ENCODE data around the gene RECQL5.

Gene RECQL5

DNA sequence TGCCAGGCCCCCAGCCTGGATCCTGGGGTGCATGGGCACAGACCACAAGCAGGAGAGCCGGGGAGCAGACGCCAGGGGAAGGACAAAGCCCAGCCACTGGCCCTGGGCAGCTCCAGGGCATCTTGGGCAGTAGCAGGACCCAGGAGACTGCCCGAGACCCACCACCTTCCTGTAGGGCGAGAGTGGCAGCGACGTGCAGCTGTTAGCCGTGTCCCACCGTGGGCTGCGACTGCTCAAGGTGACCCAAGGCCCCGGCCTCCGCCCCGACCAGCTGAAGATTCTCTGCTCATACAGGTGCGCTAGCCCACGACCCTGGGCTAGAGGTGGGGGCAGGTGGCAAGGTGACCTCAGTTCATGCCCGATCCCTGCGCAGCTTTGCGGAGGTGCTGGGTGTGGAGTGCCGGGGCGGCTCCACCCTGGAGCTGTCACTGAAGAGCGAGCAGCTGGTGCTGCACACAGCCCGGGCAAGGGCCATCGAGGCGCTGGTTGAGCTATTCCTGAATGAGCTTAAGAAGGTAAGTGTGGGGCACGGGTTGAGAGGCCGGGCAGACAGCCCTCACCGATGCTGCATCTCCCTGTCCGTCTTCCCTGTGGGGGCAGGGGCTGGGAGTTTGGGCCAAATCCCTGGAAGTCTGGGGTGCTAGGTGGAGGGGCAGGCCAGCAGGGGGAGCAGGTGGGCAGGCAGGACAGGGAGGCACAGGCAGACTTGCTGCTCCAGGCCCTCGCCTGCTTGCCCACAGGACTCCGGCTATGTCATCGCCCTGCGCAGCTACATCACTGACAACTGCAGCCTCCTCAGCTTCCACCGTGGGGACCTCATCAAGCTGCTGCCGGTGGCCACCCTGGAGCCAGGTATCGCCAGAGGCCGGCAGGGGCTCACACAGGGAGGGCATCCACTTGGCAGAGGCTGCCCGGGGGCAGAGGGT lies 47.2 kb downstream of the RECQL5 start:
- in situ Hi-C loops (cut with HindIII; ENCODE audit: low sequenced_read_pairs): no loop called here

DNA sequence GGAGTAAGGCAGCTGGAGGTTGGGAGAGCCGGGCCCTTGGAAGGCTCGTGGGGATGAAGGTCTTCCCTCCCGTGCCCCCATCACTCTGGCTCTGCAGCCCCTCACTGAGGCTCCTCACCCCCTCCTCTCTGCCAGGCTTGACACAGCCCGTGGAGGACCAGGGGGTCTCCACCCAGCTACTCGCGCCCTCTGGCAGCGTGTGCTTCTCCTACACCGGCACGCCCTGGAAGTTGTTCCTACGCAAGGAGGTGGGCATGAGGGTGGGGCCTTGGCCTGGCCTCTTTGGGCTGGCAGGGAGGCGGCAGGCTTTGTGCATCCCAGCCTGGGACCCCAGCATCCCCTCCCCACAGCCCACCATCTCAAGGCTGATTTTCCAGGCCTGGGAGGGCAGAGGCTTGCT lies 49.3 kb downstream of the RECQL5 start:
- in situ Hi-C loops (cut with HindIII; ENCODE audit: low sequenced_read_pairs): no loop called here

DNA sequence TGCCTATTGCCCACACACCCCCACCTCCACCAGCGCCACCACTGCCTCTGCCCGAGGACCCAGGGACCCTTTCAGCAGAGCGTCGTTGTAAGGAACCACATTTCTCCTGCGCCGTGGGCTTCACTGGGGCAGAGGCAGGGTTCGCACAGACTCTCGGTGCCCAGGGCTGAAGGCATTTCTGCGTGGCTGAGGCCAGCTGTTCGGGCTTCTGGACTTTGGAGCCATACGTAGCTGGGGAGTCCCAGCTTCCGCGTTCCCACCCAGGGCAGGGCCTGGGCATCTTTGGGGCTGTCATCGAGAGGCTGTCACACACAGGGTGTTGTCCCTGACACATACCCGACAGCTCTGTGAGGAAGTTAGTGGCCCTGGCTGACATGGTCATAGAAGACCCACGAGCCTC lies 49.7 kb downstream of the RECQL5 start:
- in situ Hi-C loops (cut with HindIII; ENCODE audit: low sequenced_read_pairs): no loop called here

DNA sequence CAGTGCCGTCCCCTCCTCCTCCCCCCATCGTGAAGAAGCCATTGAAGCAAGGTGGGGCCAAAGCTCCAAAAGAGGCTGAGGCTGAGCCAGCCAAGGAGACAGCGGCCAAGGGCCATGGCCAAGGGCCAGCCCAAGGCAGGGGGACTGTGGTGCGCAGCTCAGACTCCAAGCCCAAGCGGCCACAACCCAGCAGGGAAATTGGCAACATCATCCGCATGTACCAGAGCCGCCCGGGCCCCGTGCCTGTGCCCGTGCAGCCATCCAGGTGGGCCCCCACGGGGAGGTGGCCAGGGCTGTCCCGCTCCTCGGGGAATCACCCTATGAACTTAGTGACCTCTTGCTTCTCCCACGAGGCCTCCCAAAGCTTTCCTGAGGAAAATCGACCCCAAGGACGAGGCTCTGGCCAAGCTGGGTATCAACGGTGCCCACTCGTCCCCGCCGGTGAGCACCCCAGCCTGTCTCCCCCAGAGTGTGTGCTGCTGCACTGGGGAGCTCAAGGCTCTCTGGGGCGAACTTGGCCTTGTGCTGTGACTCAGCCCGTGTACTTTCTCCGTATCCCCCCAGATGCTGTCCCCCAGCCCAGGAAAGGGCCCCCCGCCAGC lies 50.3 kb downstream of the RECQL5 start:
- in situ Hi-C loops (cut with HindIII; ENCODE audit: low sequenced_read_pairs): no loop called here

DNA sequence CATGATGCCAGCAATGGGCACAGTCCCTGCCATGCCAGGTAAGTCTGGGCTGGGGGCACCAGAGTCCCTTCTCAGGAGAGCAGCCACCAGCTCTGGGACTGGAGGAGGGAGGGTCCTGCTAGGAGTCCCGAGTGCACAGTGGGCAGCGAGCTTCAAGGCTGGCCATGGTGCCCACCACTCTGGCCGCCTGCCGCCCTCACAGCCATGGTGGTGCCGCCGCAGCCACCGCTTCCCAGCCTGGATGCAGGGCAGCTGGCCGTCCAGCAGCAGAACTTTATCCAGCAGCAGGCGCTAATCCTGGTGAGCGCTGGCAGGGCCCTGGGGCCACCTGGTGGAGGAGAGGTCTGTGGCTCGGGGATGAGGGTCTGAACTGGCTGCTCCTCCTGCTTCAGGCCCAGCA lies 51.7 kb downstream of the RECQL5 start:
- in situ Hi-C loops (cut with HindIII; ENCODE audit: low sequenced_read_pairs): no loop called here

DNA sequence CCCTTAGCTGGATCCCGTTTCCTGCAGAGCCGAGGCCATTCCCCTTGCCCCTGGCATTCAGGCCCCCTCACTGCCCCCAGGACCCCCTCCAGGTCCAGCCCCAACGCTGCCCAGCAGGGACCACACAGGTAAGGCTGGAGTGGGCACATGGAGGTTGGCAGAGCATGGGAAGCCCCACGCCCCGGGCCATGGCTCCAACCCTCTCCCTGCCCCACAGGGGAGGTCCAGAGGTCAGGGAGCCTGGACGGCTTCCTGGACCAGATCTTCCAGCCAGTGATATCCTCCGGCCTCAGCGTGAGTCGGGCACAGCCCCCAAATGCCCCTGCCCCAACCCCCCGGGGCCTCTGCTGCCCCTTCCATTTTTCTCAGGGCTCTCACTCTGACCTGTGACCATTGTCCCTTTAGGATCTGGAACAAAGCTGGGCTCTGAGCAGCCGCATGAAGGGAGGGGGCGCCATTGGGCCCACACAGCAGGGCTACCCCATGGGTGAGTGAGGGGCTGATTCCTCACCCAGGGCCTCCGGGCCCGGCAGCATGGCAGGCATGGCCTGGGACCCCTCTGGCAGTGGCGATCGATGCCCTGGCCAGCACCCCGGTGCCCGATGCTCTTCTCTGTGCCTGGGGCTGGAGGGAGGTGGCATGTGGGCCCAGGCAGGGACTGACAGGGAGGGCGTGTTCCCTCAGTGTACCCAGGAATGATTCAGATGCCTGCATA lies 52.2 kb downstream of the RECQL5 start:
- in situ Hi-C loops (cut with HindIII; ENCODE audit: low sequenced_read_pairs): no loop called here

DNA sequence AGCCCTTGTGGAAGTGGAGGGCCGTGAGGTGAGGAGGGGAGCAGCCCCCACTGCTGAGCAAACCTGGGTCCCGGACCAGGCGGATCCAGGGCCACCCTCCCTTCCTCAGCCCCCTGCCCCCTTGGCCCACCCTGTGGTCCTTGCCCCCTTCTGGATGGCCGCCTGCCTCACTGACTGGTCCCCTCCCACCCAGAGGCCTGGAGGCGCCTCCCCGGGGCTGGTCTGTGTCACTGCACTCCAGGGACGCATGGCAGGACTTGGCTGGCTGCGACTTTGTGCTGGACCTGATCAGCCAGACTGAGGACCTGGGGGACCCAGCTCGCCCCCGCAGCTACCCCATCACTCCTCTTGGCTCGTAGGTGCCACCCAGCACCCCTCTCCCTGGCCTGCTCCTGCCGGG lies 52.9 kb downstream of the RECQL5 start:
- in situ Hi-C loops (cut with HindIII; ENCODE audit: low sequenced_read_pairs): no loop called here

DNA sequence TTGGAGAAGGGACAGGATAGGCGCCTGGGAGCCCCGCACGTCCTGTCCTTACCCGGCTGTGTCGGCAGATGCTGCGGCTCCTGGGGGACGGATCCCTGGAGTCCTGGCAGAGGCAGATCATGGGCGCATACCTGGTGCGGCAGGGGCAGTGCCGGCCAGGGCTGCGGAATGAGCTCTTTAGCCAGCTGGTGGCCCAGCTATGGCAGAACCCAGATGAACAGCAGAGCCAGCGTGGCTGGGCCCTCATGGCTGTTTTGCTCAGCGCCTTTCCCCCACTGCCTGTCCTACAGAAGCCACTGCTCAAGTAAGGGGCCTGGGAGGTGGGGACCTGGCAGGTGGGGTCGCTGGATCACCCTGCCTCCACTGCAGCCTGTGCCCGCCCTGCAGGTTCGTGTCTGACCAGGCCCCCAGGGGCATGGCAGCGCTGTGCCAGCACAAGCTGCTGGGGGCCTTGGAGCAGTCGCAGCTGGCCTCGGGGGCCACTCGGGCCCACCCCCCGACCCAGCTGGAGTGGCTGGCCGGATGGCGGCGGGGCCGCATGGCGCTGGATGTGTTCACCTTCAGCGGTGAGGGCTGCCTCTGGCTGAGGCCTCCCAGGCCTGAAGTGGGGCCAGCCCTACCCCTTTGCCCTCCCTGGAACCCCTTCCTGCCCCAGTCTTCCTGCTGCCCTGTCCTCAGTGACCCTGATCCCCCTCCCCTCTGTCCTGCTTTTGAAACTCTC lies 53.9 kb downstream of the RECQL5 start:
- in situ Hi-C loops (cut with HindIII; ENCODE audit: low sequenced_read_pairs): no loop called here

DNA sequence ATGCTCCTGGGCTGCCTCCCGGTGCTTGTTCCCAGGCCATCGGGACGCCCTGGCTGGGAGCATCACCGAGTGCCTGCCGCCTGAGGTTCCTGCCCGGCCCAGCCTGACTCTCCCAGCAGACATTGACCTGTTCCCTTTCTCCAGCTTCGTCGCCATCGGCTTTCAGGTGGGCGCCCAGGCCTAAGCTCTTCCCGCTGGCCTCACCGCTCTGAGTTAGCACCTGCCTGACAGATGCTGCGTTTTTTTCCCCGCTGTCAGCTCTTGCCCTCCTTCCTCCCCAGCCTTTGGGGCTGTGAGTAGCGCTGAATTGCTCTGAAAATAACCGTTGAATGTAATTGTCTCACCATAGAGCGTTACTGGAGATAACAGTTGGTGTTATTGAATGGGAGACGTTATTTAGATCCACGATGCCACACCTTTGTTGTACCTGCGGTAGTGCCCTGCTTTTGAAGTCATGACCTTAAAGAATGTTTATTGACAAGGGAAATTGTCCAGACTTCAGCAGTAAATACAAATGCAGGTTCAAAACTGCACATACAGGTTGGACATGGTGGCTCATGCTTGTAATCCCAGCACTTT lies 55.0 kb downstream of the RECQL5 start:
- in situ Hi-C loops (cut with HindIII; ENCODE audit: low sequenced_read_pairs): no loop called here

DNA sequence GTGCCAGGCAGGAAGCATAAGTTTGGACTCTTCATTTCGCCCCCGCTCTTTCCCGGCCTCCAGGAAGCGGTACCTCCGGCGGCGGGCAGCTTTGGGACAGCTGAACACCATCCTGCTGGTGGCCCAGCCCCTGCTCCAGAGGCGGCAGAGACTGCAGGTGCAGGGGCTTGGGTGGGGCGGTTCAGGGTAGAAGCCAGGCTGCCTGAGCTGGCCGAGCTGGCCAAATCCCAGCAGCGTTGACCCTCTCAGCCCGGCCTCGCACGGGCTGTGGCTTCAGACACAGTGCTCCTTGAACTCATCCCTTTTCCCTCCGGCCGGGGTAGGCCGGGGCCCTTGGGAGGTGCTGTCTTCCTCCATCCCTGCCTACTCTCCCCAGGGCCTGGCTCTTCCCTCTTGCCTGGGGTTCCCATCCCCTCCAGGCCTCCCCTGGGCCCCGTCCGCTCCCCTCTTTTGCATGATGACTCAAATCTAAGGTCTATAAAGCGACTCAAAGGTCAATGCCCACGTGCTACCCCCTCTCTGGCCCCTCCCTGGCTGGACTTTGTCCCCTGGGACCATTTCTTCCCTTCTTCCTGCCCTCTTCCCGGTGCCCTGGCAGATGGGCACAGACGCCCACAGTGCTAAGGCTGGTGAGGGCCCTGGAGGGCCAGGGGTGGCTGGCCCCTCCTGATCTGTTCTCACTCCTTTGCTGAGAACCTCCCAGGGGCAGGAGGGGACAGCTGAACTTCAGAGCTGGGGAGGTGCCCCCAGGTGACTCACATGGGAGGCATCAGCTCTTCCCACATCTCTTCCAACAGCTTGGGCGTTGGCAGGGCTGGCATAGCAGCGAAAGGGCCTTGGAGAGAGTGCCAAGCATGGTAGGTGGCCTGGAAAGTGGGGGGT lies 56.6 kb downstream of the RECQL5 start:
- in situ Hi-C loops (cut with HindIII; ENCODE audit: low sequenced_read_pairs): no loop called here

DNA sequence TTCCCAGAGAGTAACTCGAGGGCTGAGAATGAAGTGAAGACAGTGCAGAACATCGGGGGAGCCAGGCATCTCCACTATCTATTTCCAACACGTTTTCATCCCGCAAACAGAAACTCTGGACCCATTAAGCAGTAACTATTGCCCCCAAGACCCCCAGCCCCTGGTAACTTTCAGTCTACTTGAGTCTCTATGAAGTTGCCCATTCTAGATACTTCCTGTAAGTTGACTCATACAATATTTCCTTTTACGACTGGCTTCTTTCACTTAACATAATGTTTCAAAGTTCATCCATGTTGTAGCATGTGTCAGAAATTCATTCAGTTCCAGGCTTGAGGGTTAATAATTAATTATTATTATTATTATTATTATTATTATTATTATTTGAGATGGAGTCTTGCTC lies 59.9 kb downstream of the RECQL5 start:
- in situ Hi-C loops (cut with HindIII; ENCODE audit: low sequenced_read_pairs): no loop called here

DNA sequence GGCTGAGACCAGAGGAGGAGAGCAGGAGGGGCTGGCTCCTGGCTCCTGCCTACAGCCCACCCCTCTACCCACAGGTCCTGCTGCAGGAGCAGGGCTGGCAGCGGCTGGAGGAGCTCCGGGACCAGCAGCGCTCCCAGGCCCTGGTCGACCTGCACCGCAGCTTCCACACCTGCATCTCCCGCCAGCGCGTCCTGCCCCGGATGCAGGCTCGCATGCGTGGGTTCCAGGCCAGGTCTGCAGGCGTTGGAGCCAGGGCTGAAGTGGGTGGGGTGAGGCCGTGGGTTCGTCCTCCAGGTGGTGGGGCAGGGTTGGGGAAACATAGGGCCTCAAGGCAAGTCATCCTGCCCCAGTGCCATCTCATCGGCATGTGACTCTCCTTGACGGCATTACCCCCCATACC lies 61.2 kb downstream of the RECQL5 start:
- in situ Hi-C loops (cut with HindIII; ENCODE audit: low sequenced_read_pairs): no loop called here

DNA sequence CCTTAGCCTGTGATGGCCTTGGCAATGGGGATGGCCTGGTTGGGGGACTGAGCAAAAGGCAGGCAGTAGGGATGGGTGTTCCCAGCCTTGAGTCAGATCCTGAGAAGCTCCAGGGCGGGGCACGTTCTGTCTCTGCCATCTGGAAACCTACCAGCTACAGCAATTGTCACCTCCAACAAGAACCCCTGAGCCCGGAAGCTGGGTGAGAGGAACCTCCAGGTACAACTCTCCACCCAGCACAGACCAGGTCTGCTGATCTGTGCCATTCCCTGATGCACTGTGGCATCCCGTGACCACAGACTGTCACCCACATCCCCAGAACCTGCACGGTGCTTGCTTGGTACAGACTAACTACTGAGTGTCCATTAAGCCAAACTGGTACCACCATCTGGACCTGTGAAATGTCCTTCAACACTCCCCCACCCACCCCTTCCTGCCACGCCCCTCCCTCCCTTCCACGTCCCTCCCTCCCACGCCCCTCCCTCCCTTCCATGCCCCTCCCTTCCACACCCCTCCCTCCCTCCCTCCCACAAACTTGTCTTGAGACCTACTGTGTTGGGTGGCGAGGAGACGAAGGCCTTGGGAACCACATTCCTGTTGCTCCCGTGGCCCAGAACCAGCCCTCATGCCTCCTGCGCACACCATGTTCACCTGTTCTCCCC lies 62.8 kb downstream of the RECQL5 start:
- in situ Hi-C loops (cut with HindIII; ENCODE audit: low sequenced_read_pairs): no loop called here

DNA sequence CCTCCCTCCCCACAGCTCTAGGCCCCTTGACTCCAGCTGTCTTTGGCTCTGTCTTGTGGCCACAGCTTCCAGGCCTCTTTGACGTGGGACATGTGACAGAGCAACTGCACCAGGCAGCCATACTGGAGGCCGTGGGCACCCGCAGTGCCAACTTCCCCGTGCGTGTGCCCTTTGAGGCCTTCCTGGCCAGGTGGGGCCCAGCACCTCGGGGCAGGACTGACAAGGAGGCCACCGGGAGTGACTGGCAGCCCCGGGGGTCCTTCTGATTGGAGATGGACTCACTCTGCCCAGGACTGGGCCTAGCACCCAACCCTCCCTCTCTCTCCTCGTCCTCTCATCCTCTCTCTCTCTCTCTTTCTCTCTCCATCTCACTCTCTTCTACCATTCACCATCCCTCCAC lies 63.8 kb downstream of the RECQL5 start:
- in situ Hi-C loops (cut with HindIII; ENCODE audit: low sequenced_read_pairs): no loop called here

DNA sequence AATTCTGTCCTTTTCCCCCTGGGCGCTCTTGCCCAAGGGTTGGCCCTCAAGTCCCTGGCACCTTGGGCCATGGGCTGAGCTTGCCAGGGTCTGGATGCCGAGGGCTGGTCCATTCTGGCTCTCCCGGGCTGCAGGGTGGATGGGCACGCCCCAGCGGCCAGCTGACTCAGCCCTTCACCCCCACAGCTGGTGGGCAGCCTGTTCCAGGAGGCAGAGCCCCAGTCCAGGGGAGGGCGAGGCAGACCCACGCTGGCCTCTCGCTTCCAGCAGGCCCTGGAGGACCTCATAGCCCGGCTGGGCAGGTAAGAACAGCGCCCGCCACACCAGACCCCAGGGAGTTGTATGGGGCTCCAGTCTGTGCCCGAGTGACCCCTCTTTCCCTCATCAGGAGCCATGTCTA lies 64.3 kb downstream of the RECQL5 start:
- in situ Hi-C loops (cut with HindIII; ENCODE audit: low sequenced_read_pairs): no loop called here

DNA sequence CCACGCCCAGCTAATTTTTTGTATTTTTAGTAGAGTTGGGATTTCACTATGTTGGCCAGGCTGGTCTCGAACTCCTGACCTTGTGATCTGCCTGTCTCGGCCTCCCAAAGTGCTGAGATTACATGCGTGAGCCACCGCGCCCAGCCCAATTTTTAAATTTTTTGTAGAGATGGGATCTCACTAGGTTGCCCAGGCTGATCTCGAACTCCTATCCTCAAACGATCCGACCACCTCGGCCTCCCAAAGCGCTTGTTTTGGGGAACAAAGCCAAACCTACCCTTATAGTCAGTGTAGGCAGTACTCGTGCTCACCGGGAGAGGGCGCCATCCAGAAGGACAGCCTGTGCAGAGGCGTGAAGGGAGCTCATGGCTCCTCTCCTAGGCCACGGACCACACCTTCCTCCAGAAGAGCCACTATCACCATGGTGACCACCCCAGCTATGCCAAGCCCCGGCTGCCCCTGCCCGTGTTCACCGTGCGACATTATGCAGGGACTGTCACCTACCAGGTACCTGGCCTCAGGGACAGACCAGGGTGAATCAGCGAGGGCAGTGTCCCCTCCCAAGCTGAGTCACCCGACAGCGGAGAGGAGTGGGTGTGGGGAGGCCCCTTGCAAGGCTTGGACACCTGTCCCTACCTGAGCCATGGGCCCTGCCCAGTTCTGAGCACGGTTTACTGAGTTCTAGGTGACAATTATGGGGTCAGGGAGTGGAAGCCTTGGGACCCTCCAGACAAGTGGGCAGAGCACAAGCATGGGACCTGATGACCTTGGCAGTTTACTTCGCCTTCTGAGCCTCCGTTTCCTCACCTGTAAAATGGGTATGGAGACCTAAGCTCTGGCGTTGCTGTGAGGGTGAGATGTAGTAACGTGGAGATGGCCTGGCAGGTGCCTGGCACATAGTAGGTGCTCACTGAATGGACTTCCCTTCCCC lies 65.6 kb downstream of the RECQL5 start:
- in situ Hi-C loops (cut with HindIII; ENCODE audit: low sequenced_read_pairs): no loop called here

DNA sequence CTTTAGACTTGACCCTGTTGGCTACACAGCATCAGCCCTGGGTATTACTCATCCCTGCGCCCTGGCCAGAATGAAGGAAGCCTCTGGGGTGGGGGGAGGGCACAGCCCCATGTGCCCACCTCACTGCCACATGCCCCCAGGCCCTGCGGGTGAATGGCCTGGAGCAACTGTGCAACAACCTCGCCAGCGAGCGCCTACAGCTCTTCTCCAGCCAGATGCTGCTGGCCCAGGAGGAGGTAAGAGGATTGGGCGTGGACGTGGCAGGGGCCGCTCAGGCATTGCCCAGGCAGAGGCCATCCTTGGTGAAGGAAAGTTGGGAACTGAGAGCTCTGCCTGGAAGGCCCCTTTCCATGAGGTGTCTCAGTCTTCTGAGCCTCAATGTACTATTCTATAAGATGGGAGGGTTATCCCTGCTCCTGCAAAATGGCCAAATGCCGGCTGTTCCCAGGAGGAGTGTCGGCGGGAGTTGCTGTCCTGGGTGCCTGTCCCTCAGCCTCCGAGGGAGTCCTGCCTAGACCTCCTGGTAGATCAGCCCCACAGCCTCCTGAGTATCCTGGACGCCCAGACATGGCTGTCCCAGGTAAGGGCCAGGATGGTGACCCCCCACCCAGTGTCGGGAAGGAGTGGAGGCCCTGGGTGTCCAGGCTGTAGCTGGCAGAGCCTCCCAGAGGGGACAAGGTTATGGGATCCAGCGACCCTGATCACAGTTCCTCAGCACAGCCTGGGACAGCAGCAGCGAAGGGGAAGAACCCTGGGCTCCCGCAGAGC lies 70.5 kb downstream of the RECQL5 start:
- in situ Hi-C loops (cut with HindIII; ENCODE audit: low sequenced_read_pairs): no loop called here

DNA sequence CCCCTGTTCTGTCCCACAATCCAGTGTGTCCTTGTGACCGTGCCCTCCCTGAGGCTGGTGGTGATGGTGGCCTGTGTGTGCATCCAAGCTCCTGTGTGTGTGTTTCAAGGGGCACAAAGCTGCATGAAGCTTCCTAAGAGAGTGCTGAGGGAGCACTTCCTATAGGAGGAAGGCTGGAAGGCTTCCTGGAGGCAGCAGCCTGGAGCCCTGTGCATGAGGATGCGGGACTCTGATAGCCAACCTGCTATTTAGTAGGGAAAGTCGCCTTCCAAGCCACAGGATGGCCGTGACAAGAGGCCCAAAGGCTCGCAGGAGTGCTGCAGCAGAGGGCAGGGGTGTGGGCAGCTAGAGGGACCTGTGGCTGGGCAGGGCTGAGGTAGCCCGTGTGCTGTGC lies 71.0 kb downstream of the RECQL5 start:
- in situ Hi-C loops (cut with HindIII; ENCODE audit: low sequenced_read_pairs): no loop called here

Data from DLD1 (cell line).